HG02943 (cell line): ENCODE data around the gene SCFD2.

Experiments
- ATAC-seq: cut with Tn5 transposase; IDR thresholded peaks from one replicate; pipeline ENCODE4 v1.9.1; 2021; ENCODE audit warnings: mild to moderate bottlenecking, low read depth, moderate library complexity; ENCODE audit not compliant: unreplicated experiment

The SCFD2 gene

DNA sequence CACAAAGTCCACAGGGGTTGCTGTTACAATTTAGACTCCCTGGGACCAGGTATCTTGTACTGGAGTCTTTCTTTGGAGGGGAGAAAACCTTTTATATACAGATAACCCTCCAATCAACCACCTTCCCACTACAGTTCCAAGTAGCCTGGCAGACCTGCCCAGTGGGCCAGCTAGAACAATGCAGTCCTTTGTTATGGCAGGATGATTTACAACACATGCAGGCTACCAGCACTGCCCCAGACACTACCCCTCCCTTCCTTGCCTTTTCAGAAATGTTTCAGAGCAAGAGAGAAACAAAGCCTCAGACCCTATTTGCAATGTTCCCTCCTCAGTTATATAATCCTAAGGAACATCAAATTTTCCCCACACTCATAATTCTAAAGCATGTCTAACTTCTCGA, 492.7 kb downstream of the SCFD2 start:
- ATAC-seq, result no peak

DNA sequence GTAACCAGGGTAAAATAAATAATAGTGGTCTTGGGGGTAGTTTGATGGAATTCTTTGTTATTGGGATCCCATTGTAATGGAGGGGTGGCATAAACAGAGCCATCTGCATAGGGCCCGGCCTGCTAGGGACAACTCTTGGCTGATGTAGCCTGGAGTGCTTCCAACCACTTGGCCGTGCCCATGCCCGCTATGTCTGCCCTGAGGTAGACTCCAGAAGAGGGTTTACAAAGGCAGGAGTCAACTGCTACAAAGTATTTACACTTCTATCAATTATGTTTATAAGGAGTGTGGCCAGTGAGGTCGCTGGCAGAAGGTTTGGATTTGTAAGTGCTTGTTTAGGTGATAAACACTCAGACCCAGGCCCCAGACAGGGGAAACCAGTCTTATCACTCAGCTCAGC, 495.6 kb downstream of the SCFD2 start:
- ATAC-seq, result no peak

DNA sequence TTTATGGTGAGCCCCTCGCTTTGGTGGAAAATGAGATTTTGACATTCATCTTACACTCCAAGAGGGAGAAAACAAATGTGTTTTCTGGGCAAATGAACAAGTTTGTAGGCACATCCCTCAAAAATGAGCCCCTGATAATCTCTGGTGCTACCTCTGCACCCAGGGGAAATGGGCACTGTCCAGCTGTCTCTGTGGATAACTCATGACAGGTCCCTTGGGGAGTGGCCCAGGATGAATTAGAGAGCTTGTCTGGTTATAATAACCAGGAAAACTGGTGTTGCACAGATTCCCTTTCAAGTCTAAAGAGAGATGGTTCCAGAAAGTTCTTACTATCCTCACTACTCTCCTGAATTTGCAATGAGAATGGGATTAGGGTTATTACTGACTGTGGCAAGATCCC, 496.2 kb downstream of the SCFD2 start:
- ATAC-seq, result no peak

DNA sequence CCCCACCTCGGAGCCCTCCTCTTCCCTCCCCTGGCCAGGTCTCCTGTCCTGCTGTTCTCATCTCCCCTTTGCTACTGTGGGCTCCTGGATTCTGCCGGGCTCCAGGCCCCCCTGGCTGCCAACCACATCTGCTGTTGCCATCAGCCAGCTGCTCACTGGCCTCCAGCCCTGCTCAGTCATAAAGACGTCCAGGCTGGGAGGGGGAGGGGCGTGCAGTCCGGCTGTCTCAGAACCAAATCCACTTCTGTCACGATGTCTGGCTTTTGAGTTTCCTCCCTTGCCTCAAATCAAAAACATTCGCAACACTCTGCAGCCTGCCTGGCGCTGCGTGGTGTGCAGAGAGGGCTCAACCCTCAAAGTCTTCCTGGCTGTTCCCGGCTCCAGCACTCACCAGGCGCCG, 496.7 kb downstream of the SCFD2 start:
- no peak for ATAC-seq

DNA sequence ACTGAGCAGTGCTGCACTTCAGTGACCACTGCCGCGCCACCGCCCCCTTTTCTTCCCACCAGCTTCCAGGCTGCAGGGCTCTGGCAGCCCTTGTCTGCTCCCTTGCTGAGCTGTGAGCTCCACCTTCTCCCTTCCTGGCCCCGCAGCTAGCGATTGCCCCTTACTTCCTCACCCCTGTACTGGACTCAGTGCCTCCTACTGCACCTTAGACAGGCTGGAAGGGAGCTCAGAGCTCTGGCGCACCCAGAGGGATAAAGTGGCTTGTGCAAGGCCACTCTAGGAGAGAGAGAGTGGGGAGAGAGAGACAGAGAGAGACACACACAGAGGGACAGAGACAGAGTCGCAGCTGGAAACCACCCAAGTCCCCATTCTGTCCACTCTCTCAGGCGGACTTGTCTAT, 497.7 kb downstream of the SCFD2 start:
- no peak for ATAC-seq

DNA sequence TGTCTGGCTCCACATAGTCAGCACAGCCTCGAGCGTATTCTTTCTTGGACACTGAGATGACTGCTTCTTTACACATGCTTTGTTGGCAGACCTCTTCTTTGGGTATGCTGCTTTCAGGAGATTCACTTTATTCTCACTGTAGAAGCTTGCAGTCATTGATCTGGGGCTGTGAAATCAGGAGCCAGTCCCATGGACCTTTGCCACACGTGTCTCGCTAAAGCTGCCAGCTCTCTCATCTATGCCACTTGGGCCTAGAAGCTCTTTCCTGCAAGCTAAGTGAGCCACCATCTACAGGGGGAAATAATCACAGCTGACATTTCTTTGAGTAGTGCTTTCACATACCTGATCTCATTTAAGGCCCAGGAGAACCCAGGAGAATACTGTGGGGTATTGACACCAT, 498.7 kb downstream of the SCFD2 start:
- no peak for ATAC-seq

DNA sequence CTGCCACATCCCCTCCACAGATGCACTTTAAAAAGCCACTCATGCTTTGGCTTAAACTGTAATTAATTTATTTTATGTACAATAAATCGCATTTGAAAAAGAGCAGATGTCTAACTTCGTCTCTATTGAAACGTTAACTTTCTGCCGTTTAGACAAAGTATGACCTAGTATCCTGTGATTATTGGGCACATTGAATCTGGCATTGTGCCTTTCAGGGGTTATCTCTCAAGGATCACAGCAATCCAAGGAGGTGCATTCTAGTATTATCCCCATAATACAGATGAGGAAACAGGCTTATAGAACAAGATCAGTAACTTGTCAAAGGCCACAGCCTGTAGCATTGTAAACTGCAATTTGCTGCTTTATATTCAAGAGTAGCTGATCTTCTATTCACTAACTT, 499.1 kb downstream of the SCFD2 start:
- no peak for ATAC-seq

DNA sequence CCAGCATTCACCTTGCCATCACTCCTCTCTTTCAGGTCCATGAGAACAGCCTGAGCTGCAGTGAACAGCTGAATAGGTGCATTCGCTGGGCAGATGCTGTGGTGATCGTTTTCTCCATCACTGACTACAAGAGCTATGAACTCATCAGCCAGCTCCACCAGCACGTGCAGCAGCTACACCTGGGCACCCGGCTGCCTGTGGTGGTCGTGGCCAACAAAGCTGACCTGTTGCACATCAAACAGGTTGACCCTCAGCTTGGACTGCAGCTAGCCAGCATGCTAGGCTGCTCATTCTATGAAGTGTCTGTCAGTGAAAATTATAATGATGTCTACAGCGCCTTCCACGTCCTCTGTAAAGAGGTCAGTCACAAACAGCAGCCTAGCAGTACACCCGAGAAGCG, 500.6 kb downstream of the SCFD2 start:
- no peak for ATAC-seq

DNA sequence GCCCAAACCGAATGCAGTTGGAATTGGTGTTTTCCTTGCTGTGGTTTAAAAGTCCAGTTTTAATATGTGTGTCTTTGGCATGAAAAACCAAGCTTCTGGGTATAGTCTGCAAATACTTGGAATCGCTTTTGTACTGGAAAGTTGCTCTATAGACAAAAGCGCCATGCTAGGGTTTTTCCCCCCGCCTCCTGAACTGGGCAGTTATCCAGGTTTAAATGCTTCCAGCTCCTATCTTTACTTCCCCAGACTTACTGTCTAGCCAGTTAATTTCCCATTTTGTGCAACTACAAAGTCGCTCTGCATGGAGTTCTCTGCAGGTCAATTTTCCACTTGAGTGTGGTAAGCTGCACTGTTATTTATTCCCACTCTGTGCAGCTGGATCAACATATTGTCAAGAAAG, 501.1 kb downstream of the SCFD2 start:
- ATAC-seq, result no peak

DNA sequence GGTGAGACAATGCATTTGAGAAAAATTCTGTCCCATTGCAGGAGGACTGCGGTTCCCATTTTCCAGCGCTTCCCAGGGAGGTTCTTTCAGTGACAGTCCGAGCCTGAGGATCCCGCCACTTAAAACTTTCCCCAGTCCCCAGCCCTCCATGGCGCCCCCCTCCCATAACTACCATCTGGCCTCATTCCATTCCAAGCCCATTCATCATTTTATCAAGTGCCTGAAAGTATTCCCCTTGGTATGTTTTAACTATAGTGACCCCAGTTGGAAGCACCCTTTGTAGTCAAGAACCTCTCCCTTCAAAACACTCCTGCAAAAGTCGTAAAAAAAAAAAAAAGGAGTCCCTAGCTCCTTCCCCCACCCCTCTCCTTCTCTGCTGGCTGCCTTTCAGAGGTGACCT, 502.5 kb downstream of the SCFD2 start:
- ATAC-seq, result no peak

DNA sequence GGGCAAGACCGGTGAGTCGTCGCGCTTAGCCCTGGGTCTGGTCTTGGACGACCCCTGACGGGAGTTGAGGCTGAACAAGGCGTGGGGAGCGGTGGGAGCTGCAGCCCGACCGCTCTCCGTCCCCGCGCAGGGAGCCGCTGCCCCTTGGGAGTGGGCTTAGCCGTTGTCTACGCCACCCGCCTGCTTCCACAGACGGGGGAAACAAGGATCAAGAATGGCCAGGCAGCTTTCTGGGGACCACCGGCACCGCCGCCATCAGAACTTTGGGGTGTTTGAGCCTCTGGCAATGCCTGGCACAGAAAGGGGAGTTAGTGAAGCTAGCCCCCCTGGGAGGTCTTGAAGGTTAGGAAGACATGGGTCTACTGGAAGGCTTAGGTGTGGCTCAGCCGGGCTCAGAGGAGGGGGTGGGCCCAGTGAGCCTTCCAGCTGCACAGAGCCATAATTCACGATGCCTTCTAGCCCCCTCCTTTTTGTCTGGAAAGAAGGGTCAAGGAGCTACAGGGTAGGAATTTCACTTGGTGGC, 503.2 kb downstream of the SCFD2 start:
- no peak for ATAC-seq

DNA sequence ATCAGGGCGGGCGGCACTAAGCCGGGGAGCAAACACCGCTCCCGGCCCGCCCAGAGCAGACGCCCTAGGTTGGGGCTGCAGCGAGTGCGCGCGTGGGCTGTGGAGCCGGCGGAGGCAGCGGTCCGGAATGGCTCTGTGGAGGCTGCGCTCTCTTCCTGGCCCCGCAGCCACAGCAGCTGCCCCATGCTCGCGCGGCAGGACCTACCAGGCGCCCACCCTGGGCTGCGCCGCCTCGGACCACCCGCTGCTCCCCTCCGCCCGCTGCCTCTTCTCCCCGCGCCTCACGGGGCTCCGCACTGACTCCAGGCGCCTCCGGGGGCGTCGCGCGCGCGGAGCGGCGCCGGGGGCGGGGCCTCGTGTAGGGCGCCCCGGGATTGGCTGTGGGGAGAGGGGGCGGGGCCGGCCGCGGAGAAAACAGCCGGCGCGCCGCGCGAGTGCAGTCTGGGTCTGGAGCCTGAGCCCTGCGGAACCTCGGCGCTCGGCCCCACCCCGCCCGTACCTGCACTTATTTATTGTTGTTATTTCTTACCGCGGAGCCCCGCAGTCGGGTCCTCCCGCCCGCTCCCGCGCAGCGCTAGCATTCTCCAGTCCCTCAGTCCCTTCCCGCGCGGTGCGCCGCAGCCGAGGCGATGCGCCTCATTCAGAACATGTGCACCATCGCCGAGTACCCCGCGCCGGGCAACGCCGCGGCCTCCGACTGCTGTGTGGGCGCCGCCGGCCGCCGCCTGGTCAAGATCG, 503.8 kb downstream of the SCFD2 start, which contains the start of gene RASL11B:
Gene RASL11B, plus strand, starts transcription at position 439 of the 738 bp plus-strand sequence. Its CDS starts 191 bp downstream, at position 630.
- peak; percentile 98 for ATAC-seq

DNA sequence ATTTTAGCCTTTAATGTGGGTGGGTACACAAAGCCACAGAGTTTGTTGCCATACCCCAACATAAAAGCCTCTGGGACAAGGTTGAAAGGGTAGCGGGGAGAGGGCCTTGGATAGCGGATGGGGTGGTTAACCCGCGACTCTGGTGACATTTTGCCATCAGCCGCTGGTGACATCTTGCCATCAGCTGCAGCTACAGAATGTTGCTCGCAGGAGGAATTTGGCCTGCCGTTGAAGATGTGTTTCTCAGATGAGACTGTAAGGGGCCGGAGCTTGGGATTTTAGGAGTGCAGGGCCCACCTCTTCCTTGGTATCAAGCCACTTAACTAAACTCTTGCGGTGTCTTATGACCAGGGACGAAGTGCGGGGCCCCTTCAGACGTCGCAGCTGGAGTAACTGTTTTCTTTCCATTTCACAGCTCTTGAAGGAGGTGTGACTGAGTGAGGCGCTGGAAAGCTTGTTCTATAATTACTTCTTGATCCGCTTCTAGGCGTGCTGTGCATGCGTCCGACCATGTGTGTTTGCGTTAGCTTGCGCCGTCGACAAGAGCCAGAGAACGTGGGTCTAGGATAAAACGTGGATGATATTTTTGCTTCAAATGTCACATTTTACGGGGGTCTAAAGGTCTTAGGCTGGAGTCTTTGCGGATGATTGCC, 504.6 kb downstream of the SCFD2 start:
- ATAC-seq, result no peak

DNA sequence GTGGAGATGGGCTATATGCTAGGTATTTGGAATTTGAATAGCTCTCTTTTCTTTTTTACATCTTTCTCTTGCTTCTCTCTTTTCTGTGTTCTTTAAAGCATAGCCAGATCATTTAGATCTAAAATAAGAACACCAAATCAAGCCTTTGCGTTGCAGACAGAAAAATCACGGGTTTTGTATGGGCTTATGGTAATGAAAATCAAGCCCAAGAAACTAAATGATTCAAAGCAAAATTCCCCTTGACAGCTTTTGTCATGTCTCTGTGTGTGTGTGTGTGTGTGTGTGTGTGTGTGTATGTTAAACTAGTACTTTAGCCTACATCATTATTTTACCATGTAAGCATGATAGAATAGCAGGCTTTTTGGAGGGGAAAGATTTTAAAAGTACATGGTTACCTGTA, 505.5 kb downstream of the SCFD2 start:
- ATAC-seq, result no peak

DNA sequence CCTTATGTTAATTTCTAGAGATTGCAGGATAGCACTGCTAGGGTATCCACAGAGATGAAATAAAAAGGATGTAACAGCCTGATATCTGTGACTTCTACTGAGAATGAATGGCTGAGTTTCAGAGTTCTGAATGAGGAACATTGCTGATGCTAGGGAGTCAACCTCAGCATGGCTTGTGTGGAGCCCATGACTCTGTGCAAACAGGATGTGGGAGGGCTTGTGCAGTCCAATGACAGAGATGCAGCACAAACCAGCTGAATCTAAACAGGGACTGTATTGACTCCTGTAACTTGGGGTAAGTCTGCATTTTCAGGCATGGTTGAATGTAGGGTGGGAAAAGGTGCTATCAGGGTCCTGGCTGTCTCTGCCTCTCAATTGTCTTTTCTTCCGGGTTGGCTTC, 509.1 kb downstream of the SCFD2 start:
- ATAC-seq, result no peak

DNA sequence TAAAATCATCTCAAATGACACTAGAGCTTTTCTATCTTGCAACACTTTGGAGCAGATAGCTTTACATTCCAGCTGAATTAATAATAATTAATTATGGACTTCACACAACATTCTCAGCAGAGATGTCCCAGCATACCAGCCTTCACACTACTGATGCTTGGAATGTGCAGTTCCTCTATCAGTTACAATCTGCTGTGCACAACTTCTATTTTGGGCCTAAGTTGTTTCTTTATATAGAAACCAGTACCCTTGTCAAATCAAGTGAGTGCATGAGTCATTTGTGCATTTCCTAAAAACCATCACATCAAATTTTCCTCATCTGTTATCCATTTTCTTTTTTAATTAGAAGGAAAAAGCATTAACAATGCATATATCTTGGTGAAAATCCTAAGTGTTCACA, 512.5 kb downstream of the SCFD2 start:
- ATAC-seq, result no peak

DNA sequence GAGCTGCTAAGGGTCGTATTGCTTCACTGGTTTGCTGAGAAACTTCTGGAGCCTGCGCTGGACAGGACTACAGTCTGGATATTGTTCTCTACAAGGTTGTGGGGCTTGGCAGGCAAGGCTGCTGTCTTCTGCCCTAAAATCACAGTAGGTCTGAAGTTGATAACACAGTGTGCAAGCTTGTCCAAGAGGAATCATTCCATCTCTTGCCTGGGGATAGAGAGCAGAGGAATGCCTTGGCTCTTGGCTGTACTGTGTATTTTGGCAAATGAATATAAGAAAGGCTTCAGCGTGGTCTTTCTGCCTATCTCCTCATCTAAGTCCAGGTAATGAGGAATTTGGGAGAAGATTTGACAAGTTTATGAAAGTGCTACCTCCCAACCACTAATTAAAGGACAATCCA, 513.1 kb downstream of the SCFD2 start:
- no peak for ATAC-seq

DNA sequence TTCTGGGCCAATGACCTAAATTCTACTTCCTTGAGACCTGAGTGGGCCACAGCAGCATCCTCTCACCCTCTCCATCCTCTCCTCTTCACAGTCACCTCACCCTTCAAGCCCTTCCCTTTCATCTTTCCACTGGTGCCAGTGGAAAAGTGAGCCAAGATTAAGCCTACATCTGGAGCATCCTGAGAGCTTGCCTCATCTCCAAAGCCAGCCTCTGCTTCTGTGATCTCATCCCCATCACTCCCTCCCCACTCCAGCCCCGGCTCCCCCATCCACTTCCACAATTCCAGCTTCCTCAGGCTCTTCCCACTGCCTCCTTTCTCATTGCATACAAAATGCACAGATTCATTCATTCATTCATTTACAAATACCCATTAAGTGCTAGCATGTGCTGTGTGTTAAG, 513.8 kb downstream of the SCFD2 start:
- no peak for ATAC-seq

DNA sequence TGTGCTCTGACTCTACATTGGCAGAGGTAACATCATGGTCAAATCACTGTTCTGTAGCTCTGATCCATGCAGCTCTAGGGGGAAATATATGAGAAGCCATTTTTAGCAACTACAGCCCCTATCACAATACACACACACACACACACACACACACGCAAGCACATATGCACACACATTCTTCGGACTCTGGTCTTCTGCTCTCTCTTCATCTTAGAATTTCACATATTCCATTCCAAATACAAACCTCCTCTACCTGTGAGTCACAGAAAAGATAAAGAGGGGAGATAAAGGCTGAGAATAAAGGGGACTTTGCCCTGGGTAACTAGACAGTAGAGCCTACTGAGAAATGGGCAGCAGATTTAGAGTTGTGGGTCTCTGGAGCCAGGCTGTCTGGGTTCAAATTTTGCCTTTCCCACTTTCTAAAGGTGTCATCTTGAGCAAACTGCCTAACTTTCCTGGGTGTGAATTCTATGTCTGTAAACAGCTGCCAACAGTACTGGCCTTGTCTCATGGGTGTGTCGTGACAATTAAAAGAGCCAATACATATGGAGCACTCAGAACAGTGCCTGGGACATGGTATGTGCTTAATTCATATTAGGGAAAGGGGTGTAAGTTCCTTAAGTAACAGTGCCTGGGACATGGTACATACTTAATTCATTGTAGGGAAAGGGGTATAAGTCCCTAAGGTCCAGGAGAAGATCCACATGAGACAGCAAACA, 515.3 kb downstream of the SCFD2 start:
- ATAC-seq, result no peak

DNA sequence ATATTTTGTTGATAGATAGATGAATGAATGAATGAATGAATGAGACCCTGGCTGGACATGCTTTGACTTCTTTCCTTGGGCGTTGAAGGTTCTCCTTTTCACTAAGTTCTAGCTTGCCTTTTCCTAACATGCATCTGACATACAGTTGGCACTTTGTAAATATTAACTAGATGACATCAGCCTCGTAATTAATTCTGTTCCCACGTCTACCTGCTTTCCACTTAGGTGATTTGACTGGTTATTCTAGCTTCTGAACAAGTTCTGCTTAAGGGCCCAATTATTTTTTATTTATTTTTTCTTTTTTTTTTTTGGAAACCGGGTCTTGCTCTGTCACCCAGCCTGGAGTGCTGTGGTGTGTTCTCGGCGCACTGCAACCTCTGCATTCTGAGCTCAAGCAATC, 517.6 kb downstream of the SCFD2 start:
- no peak for ATAC-seq

DNA sequence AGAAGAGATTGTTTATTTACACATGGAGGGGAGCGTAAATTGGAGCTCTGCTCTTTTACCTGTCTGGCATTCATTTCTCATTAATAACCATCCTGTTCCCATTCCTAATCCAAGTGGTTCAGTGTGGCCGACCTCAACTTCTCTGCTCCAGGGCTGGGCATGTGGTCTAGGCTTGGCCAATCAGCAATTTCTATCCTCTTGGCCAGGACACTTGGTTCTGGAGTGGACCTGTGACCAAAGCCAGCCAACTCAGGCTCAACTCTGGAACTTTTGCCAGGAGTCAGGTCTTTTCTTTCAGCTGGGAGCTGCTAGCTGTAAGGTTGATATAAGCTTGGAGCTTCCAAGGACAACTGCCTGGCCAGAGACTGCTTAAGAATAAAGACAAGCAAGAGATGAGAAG, 519.4 kb downstream of the SCFD2 start:
- no peak for ATAC-seq
